Retinal pigment epithelial cell (primary cell): ENCODE results near the gene MXRA5.
"Not testable (repeated sequence)": the region's sequence is repeated elsewhere in the genome, so short reads cannot be mapped to it uniquely, and the experiment has no call there.

ENCODE experiments used
- DNase-seq: peaks from one replicate; pipeline ENCODE4 v3.0.0-alpha.2; 2010; ENCODE audit warnings: low read depth
- H3K4me3 ChIP-seq: 2 replicates; pipeline ENCODE4 v1.5.1; 2011; ENCODE audit warnings: mild to moderate bottlenecking, low read length, control low read depth, moderate library complexity
- CTCF ChIP-seq: conservative IDR thresholded peaks from 2 replicates; pipeline ENCODE4 v1.5.1; 2011; ENCODE audit warnings: low read depth, low read length, control low read depth, inconsistent platforms

The MXRA5 gene

GRCh38 chrX:3379111-3379510 is 32.7 kb upstream of the MXRA5 start:
- DNase-seq: no peak
- H3K4me3 ChIP-seq: no peak overlapping the region
- no peak for TF ChIP-seq CTCF

GRCh38 chrX:3378156-3378555 is 31.7 kb upstream of the MXRA5 start:
- H3K4me3 ChIP-seq: no peak overlapping the region
- TF ChIP-seq CTCF: no peak

GRCh38 chrX:3377560-3377959 is 31.1 kb upstream of the MXRA5 start:
- no peak for DNase-seq
- TF ChIP-seq CTCF: no peak
- no peak overlapping the region for H3K4me3 ChIP-seq

More at GRCh38 chrX:3378156-3378555, 31.7 kb upstream of the MXRA5 start:
- no peak for DNase-seq

- H3K4me3 ChIP-seq, DNase-seq: not testable (repeated sequence)
Observed at GRCh38 chrX:3375878-3376508, 29.5 kb upstream of the MXRA5 start.

- H3K4me3 ChIP-seq: no peak overlapping the region
- no peak for TF ChIP-seq CTCF
- no peak for DNase-seq
Observed at GRCh38 chrX:3374108-3374800, 27.8 kb upstream of the MXRA5 start.

- no peak overlapping the region for H3K4me3 ChIP-seq
- TF ChIP-seq CTCF: no peak
- no peak for DNase-seq
Observed at GRCh38 chrX:3371163-3371562, 24.7 kb upstream of the MXRA5 start.

GRCh38 chrX:3370656-3371055 is 24.2 kb upstream of the MXRA5 start:
- no peak for DNase-seq
- TF ChIP-seq CTCF: no peak
- no peak overlapping the region for H3K4me3 ChIP-seq
